ENCODE data around the gene RECK. TPM values are rescaled to one million over a fixed set of nuclear protein-coding genes. Genes with fewer than 3 reads are reported as not detected.

Gene RECK
- total RNA-seq, 1 donor: 3.8 TPM

DNA sequence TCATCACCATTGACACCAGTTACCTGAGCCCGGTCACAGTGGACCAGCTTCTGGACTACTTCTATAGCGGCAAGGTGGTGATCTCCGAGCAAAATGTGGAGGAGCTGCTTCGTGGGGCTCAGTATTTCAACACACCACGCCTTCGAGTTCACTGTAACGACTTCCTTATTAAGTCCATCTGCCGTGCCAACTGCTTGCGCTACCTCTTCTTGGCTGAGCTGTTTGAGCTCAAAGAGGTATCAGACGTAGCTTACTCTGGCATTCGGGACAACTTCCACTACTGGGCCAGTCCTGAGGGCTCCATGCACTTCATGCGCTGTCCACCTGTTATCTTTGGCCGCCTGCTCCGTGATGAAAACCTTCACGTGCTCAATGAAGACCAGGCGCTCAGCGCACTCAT lies 133.0 kb downstream of the RECK start:
- DNase-seq (ENCODE audit: low read depth in 2 of 3, low spot score in 2 of 3): no peak

DNA sequence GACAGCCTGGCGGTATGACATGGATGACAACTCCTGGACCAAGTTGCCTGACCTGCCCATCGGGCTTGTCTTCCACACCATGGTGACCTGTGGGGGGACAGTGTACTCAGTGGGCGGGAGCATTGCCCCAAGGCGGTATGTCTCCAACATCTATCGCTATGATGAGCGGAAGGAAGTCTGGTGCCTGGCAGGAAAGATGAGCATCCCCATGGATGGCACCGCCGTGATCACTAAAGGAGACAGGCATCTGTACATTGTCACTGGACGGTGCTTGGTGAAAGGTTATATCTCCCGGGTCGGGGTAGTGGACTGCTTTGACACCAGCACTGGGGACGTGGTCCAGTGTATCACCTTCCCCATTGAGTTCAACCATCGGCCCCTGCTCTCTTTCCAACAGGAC lies 133.8 kb downstream of the RECK start:
- DNase-seq (ENCODE audit: low read depth in 2 of 3, low spot score in 2 of 3): no peak

DNA sequence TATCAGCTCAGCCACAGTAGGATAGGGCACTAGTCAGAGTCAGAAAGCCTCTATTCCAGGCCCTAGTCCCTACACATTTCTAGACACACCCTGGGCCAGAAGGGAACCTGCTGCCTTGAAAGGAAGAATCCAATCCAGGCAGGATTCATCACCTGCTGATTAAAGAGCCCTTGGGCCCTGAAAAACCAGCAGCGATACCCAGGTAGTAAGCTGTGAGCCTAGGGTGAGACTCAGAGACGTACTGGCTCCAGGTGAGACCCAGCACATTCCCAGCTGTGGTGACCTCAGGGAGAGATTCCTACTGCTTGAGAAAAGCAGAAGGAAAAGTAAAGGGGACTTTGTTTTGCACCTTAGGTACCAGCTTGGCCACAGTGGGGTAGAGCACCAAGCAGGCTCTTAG lies 137.1 kb downstream of the RECK start:
- no peak for DNase-seq (ENCODE audit: low read depth in 2 of 3, low spot score in 2 of 3)

Small RNA genes within 50 kb of the gene (small RNA-seq; reads per million reads assigned to genes)
- not detected for gene RF02275

Other genes starting within 250 kb of the RECK start
- gene NPR2, start 245.3 kb upstream of the RECK start, total RNA-seq: 1.6 TPM
- gene SPAG8, start 224.7 kb upstream of the RECK start, total RNA-seq: 3.2 TPM
- gene HINT2, start 221.9 kb upstream of the RECK start, total RNA-seq: 22.6 TPM
- not detected for gene FAM221B, start 208.2 kb upstream of the RECK start, total RNA-seq
- gene TMEM8B, start 207.7 kb upstream of the RECK start, total RNA-seq: 1.1 TPM
- not detected for gene OR13J1, start 166.5 kb upstream of the RECK start, total RNA-seq
- not detected for gene HRCT1, start 130.7 kb upstream of the RECK start, total RNA-seq
- gene SPAAR, start 127.4 kb upstream of the RECK start, total RNA-seq: under 0.01 TPM
- gene OR2S2, start 78.8 kb upstream of the RECK start, total RNA-seq: not detected
- 38.2 TPM for gene GLIPR2, start 99.8 kb downstream of the RECK start, total RNA-seq
- 1.3 TPM for gene CCIN, start 132.5 kb downstream of the RECK start, total RNA-seq
- gene CLTA, start 154.0 kb downstream of the RECK start, total RNA-seq: 149 TPM
- gene GNE, start 221.5 kb downstream of the RECK start, total RNA-seq: 19.9 TPM